HFFc6 (cell line): Measurements from ENCODE around the gene CABCOCO1. TPM values are rescaled to one million over a fixed set of nuclear protein-coding genes. Genes with fewer than 3 reads are reported as not detected.
"Not testable (repeated sequence)": the region's sequence is repeated elsewhere in the genome, so short reads cannot be mapped to it uniquely, and the experiment has no call there.

Experiments used
- DNase-seq: peaks from one replicate; pipeline ENCODE4 v3.0.0-alpha.2; 2018
- H3K27ac Mint-ChIP-seq: 2 replicates; pipeline ENCODE4 v1.8.0; 2020; ENCODE audit warnings: mild to moderate bottlenecking, mixed read lengths
- H3K27me3 Mint-ChIP-seq: 2 replicates; pipeline ENCODE4 v1.8.0; 2021; ENCODE audit warnings: mild to moderate bottlenecking, moderate library complexity, mixed read lengths; ENCODE audit not compliant: insufficient read depth
- H3K36me3 Mint-ChIP-seq: 2 replicates; pipeline ENCODE4 v1.8.0; 2021; ENCODE audit warnings: low read depth, mixed read lengths
- H3K4me1 Mint-ChIP-seq: 2 replicates; pipeline ENCODE4 v1.8.0; 2020; ENCODE audit warnings: low read depth, mixed read lengths
- H3K4me3 Mint-ChIP-seq: 2 replicates; pipeline ENCODE4 v1.8.0; 2020; ENCODE audit warnings: mild to moderate bottlenecking, moderate library complexity, mixed read lengths
- H3K9me3 Mint-ChIP-seq: 2 replicates; pipeline ENCODE4 v1.8.0; 2020; ENCODE audit warnings: mild to moderate bottlenecking, mixed read lengths
- total RNA-seq, 6 experiments: library from RNA; stranded (reverse); fragmentation: NEBNext Ultra II Directional; extraction: Animal tissue kit (Norgen Biotek cat#: 25700); gene quantifications; 2 replicates in 1 of 6; 3 replicates in 5 of 6; pipeline ENCODE4 v1.2.3, GENCODE V29; 2021
- TF ChIP-seq, protein P1 (sequence below): fragments of 200-600 bp; sonication (generic); IDR thresholded peaks from 2 replicates; pipeline ENCODE4 v1.5.0; 2021; ENCODE audit warnings: antibody characterized with exemption, mild to moderate bottlenecking

CABCOCO1 gene
- total RNA-seq, 6 experiments from 2014 or later, result 0.15 to 0.45 (median 0.31) TPM; not detected in 1

GRCh38 chr10:61708846-61709245 is 46.1 kb downstream of the CABCOCO1 start:
- no peak overlapping the region for H3K4me3 Mint-ChIP-seq
- no peaks in the 10 kb centered on the region for H3K4me1 Mint-ChIP-seq
- TF ChIP-seq, protein P1, sequence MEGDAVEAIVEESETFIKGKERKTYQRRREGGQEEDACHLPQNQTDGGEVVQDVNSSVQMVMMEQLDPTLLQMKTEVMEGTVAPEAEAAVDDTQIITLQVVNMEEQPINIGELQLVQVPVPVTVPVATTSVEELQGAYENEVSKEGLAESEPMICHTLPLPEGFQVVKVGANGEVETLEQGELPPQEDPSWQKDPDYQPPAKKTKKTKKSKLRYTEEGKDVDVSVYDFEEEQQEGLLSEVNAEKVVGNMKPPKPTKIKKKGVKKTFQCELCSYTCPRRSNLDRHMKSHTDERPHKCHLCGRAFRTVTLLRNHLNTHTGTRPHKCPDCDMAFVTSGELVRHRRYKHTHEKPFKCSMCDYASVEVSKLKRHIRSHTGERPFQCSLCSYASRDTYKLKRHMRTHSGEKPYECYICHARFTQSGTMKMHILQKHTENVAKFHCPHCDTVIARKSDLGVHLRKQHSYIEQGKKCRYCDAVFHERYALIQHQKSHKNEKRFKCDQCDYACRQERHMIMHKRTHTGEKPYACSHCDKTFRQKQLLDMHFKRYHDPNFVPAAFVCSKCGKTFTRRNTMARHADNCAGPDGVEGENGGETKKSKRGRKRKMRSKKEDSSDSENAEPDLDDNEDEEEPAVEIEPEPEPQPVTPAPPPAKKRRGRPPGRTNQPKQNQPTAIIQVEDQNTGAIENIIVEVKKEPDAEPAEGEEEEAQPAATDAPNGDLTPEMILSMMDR, result no peak
- H3K27me3 Mint-ChIP-seq, result peaks cover 4% of the 10 kb centered on the region
- H3K27ac Mint-ChIP-seq, result no peak overlapping the region
- no peaks in the 10 kb centered on the region; the same call in 1 of the 2 replicates for H3K9me3 Mint-ChIP-seq
- DNase-seq, result no peak
- no peaks in the 10 kb centered on the region for H3K36me3 Mint-ChIP-seq

DNA sequence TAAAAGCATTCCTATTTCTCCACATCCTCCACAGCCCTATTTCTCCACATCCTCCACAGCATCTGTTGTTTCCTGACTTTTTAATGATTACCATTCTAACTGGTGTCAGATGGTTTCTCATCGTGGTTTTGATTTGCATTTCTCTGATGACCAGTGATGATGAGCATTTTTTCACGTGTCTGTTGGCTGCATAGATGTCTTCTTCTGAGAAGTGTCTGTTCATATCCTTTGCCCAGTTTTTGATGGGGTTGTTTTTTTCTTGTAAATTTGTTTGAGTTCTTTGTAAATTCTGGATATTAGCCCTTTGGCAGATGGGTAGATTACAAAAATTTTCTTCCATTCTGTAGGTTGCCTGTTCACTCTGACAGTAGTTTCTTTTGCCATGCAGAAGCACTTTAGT is 49.4 kb downstream of the CABCOCO1 start:
- not testable (repeated sequence) for H3K27ac Mint-ChIP-seq, H3K36me3 Mint-ChIP-seq, H3K4me1 Mint-ChIP-seq, H3K4me3 Mint-ChIP-seq, H3K9me3 Mint-ChIP-seq, DNase-seq
- H3K27me3 Mint-ChIP-seq, result peaks cover 10% of the 10 kb centered on the region

DNA sequence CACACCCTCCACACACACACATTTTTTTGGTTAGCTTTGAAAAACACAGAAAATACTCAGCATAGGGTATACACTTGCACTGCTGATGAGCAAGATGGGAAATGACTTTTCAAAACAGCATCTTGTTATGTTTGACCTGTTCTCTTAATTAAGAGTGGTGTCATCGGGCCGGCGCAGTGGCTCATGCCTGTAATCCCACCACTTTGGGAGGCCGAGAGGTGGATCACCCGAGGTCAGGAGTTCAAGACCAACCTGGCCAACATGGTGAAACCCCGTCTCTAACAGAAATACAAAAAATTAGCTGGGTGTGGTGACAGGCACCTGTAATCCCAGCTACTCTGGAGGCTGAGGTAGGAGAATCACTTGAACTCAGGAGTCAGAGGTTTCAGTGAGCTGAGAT is 56.7 kb downstream of the CABCOCO1 start:
- not testable (repeated sequence) for H3K4me3 Mint-ChIP-seq, H3K27me3 Mint-ChIP-seq, H3K4me1 Mint-ChIP-seq, H3K36me3 Mint-ChIP-seq, H3K9me3 Mint-ChIP-seq, DNase-seq, H3K27ac Mint-ChIP-seq

DNA sequence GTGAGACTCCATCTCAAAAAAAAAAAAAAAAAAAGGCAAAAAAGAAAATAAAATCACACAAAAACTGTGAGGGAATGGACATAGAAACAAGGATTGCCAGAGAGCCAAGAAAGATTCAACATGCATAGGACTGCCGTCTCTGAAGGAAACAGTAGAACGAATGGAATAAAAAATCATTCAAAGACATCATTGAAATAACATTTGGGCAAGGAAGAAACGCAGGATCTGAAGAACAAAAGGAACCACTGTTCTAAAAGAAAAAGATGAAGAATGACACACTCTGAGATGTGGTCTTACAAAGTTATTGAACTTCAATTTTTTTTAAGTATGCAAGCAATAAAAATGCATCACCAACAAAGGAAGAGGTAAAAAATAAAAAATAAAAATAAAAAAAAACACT is 57.2 kb downstream of the CABCOCO1 start:
- no peak for DNase-seq
- H3K4me3 Mint-ChIP-seq, result no peak overlapping the region
- no peaks in the 10 kb centered on the region for H3K4me1 Mint-ChIP-seq
- H3K27ac Mint-ChIP-seq, result no peak overlapping the region
- H3K36me3 Mint-ChIP-seq, result no peaks in the 10 kb centered on the region
- TF ChIP-seq, protein P1, result no peak
- H3K9me3 Mint-ChIP-seq, result no peaks in the 10 kb centered on the region
- H3K27me3 Mint-ChIP-seq, result peaks cover under 1% of the 10 kb centered on the region; the same call in 1 of the 2 replicates

DNA sequence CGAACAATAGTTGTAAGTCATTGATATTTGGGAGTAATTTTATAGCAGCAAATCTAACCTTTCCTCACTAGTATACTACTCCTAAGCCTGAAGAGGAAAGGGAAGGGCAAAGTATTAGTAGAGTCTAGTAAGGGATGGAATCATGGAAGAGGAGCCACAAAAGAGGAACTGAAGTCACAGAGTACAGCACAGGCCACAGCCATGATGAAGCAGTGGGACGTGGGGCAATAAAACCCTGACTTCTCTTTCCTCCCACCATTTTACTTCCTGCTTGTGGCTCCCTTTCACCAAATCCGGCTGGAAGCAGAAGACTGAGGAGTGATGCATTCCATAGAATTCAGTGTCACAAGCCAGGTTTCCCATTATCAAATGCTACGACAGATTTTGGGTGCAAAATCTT is 58.7 kb downstream of the CABCOCO1 start:
- no peak for DNase-seq
- no peaks in the 10 kb centered on the region for H3K9me3 Mint-ChIP-seq
- TF ChIP-seq, protein P1, result no peak
- H3K27ac Mint-ChIP-seq, result no peak overlapping the region
- H3K4me3 Mint-ChIP-seq, result no peak overlapping the region
- H3K36me3 Mint-ChIP-seq, result no peaks in the 10 kb centered on the region
- H3K27me3 Mint-ChIP-seq, result no peaks in the 10 kb centered on the region
- H3K4me1 Mint-ChIP-seq, result no peaks in the 10 kb centered on the region

DNA sequence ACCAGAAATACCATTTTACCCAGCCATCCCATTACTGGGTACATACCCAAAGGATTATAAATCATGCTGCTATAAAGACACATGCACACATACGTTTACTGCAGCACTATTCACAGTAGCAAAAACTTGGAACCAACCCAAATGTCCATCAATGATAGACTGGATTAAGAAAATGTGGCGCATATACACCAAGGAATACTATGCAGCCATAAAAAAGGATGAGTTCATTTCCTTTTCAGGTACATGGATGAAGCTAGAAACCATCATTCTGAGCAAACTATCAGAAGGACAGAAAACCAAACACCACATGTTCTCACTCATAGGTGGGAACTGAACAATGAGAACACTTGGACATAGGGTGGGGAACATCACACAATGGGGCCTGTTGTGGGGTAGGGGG is 62.5 kb downstream of the CABCOCO1 start:
- DNase-seq, H3K4me3 Mint-ChIP-seq, H3K36me3 Mint-ChIP-seq, H3K27ac Mint-ChIP-seq, H3K27me3 Mint-ChIP-seq, H3K4me1 Mint-ChIP-seq, H3K9me3 Mint-ChIP-seq: not testable (repeated sequence)

DNA sequence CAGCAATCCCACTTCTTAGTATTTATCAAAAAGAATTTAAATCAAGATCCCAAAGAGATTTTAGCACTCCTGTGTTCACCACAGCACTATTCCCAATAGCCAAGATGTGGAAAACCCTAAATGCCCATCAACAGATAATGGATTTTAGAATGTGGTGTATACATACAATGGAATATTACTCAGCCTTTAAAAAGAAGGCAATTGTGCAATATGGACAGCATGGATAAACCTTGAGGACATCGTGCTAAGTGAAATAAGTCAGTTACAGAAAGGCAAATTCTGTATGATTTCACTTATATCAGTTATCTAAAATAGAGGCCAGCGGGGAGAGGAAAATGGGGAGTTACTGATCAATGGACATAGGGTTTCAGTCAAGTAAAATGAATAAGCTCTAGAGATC is 66.9 kb downstream of the CABCOCO1 start:
- Mint-ChIP-seq H3K9me3 (no peaks in the 10 kb centered on the region), H3K27ac (no peak overlapping the region), H3K4me3 (no peak overlapping the region), H3K27me3 (peaks cover 5% of the 10 kb centered on the region), H3K36me3 (no peaks in the 10 kb centered on the region; the same call in 1 of the 2 replicates), H3K4me1 (no peaks in the 10 kb centered on the region)
- DNase-seq, result no peak
- TF ChIP-seq, protein P1, result no peak
